ENCODE data around the gene SEMA4F.

SEMA4F gene

GRCh38 chr2:74708883-74709282 lies 54.8 kb downstream of the SEMA4F start:
- 85% methylated on average over 4 of the region's 4 CpGs for WGBS
- Histone ChIP-seq H3K27ac (ENCODE audit: low read depth, low read length) (no peak overlapping the region), H3K9me3 (ENCODE audit: insufficient read depth, low read depth, low read length) (no peaks in the 10 kb centered on the region)

GRCh38 chr2:74712223-74713053 lies 58.4 kb downstream of the SEMA4F start:
- no peaks in the 10 kb centered on the region for H3K9me3 ChIP-seq (ENCODE audit: insufficient read depth, low read depth, low read length)
- H3K9ac ChIP-seq (ENCODE audit: low read depth, low read length) = no peak overlapping the region
- 96% methylated on average over 9 of the region's 9 CpGs for WGBS
- H3K4me3 ChIP-seq (ENCODE audit: low read length) = no peak overlapping the region
- H3K36me3 ChIP-seq (ENCODE audit: insufficient read depth, low read length) = no peaks in the 10 kb centered on the region
- no peak overlapping the region for H3K27ac ChIP-seq (ENCODE audit: low read depth, low read length)
- H3K27me3 ChIP-seq (ENCODE audit: insufficient read depth, low read length) = peaks cover 21% of the 10 kb centered on the region
- peaks cover 5% of the 10 kb centered on the region; the same call in 1 of the 2 replicates for H3K4me1 ChIP-seq (ENCODE audit: insufficient read depth, low read length)

More at GRCh38 chr2:74708883-74709282, 54.8 kb downstream of the SEMA4F start:
- Histone ChIP-seq H3K4me1 (ENCODE audit: insufficient read depth, low read length) (no peaks in the 10 kb centered on the region), H3K36me3 (ENCODE audit: insufficient read depth, low read length) (no peaks in the 10 kb centered on the region), H3K4me3 (ENCODE audit: low read length) (no peak overlapping the region), H3K27me3 (ENCODE audit: insufficient read depth, low read length) (no peaks in the 10 kb centered on the region), H3K9ac (ENCODE audit: low read depth, low read length) (no peak overlapping the region)

- 77% methylated on average over 8 of the region's 8 CpGs for WGBS
- Histone ChIP-seq H3K27me3 (ENCODE audit: insufficient read depth, low read length) (peaks cover 24% of the 10 kb centered on the region), H3K4me1 (ENCODE audit: insufficient read depth, low read length) (peaks cover 5% of the 10 kb centered on the region; the same call in 1 of the 2 replicates), H3K36me3 (ENCODE audit: insufficient read depth, low read length) (no peaks in the 10 kb centered on the region), H3K27ac (ENCODE audit: low read depth, low read length) (no peak overlapping the region), H3K9me3 (ENCODE audit: insufficient read depth, low read depth, low read length) (no peaks in the 10 kb centered on the region), H3K9ac (ENCODE audit: low read depth, low read length) (no peak overlapping the region), H3K4me3 (ENCODE audit: low read length) (peak overlapping the region; percentile 70; the same call in 1 of the 2 replicates)
These were observed 60.6 kb downstream of the SEMA4F start for GRCh38 chr2:74714691-74715080.

DNA sequence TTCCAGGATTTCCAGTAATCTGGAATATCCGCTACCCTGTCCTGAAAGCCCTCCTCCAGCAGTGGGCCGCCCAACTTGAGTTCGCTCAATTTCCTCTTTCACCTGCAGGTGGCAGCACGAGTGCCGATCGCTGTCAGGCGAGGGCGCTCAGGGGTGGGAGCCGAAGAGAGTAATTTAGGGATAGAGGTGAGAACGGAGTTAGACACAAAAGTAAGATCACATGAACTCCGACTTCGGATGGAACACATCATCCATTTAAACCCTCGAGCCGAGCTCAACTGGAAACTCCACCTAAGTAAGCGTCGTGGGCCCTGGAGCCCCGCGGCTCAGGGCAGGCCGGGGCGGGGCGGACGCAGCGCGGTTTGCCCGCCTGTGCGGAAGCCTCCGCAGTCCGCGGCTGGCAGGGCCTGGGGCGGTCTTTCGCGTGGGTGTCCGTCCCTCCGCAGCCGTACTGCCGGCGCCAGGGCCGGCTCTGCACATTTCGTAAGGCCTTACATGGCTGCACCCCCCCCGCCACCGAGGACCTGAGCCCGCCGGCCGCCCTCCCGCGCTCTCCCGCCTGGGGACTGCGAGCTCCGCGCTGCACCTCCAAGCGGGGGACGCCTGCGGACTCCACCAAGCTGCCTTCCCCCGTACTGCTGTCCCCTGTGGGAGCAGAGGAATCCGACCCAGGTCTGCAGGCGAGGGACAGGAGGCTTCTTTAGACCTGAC lies 61.2 kb downstream of the SEMA4F start:
- H3K9me3 ChIP-seq (ENCODE audit: insufficient read depth, low read depth, low read length) = no peaks in the 10 kb centered on the region
- H3K4me3 ChIP-seq (ENCODE audit: low read length) = peak overlapping the region; percentile 70
- H3K9ac ChIP-seq (ENCODE audit: low read depth, low read length) = peak overlapping the region; percentile 41
- WGBS = 2% methylated on average over 56 of the region's 56 CpGs
- H3K27ac ChIP-seq (ENCODE audit: low read depth, low read length) = no peak overlapping the region
- no peaks in the 10 kb centered on the region for H3K36me3 ChIP-seq (ENCODE audit: insufficient read depth, low read length)
- peaks cover 24% of the 10 kb centered on the region for H3K27me3 ChIP-seq (ENCODE audit: insufficient read depth, low read length)
- peaks cover 5% of the 10 kb centered on the region; the same call in 1 of the 2 replicates for H3K4me1 ChIP-seq (ENCODE audit: insufficient read depth, low read length)

DNA sequence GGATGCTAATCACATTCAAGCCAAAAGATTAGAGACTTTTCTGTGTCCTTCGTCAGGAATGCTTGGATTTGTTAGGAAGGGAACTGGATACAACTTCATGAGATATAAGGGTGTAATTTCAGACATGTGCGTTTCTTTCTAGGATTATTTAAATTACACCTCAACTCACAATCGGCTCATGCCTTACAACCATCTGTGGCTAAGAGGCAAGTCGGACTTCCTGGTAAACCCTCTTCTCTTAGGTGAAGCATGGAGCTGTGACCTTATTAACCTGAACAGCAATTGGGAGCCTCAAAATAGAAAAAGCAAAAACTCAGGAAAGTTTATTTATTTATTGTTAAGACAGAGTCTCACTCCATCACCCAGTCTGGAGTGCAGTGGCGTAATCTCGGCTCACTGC lies 61.8 kb downstream of the SEMA4F start:
- Histone ChIP-seq H3K27ac (ENCODE audit: low read depth, low read length) (no peak overlapping the region), H3K9ac (ENCODE audit: low read depth, low read length) (peak overlapping the region; percentile 41), H3K4me1 (ENCODE audit: insufficient read depth, low read length) (peaks cover 5% of the 10 kb centered on the region; the same call in 1 of the 2 replicates), H3K4me3 (ENCODE audit: low read length) (peak overlapping the region; percentile 70), H3K9me3 (ENCODE audit: insufficient read depth, low read depth, low read length) (no peaks in the 10 kb centered on the region), H3K27me3 (ENCODE audit: insufficient read depth, low read length) (peaks cover 24% of the 10 kb centered on the region), H3K36me3 (ENCODE audit: insufficient read depth, low read length) (no peaks in the 10 kb centered on the region)
- WGBS = 72% methylated on average over 6 of the region's 6 CpGs

DNA sequence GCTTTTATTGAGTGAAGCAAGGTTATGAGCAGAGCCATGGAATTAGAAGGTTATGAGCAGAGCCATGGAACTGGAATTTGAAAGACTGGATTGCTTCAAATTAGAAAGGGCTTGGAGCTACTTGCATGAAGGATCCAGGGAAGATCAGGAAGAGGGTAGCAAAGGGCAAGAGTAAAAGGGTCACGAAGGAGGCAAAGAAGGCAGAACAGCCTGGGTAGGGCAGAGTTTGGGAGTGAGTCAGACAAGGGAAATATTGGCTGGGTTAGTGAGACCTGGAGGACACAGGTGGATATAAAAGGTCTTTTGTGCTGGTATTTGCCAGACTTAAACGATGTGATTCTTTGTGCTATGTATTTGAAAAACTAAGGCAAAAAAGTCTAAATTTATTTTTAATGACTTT lies 65.0 kb downstream of the SEMA4F start:
- Histone ChIP-seq H3K9ac (ENCODE audit: low read depth, low read length) (no peak overlapping the region), H3K4me1 (ENCODE audit: insufficient read depth, low read length) (peaks cover 5% of the 10 kb centered on the region; the same call in 1 of the 2 replicates), H3K27me3 (ENCODE audit: insufficient read depth, low read length) (peaks cover 24% of the 10 kb centered on the region), H3K27ac (ENCODE audit: low read depth, low read length) (no peak overlapping the region), H3K4me3 (ENCODE audit: low read length) (no peak overlapping the region), H3K36me3 (ENCODE audit: insufficient read depth, low read length) (no peaks in the 10 kb centered on the region), H3K9me3 (ENCODE audit: insufficient read depth, low read depth, low read length) (no peaks in the 10 kb centered on the region)
- 80% methylated on average over 2 of the region's 2 CpGs for WGBS

- Histone ChIP-seq H3K27ac (ENCODE audit: low read depth, low read length) (no peak overlapping the region), H3K4me3 (ENCODE audit: low read length) (no peak overlapping the region), H3K27me3 (ENCODE audit: insufficient read depth, low read length) (peaks cover 11% of the 10 kb centered on the region)
These were observed 67.3 kb downstream of the SEMA4F start for GRCh38 chr2:74721316-74721715.

DNA sequence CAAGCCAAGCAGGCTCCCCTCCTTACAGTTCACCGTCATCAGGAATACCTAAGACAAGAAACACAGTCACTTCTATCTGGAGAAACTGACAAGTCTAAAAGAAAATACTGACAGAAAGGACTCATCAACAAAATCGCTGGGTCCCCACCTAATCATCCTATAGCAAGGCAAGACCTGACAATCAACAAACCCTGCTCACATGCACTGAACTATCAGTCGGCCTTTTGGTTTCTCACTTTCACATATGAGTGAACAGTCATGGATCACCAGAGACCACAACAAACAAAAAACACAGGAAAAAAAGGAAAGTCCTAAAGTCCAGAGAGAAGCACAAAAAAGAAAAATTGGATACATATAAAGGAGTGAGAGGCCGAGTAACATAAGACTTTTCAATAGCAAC lies 70.4 kb downstream of the SEMA4F start:
- Histone ChIP-seq H3K9me3 (ENCODE audit: insufficient read depth, low read depth, low read length) (no peaks in the 10 kb centered on the region), H3K4me3 (ENCODE audit: low read length) (no peak overlapping the region), H3K27ac (ENCODE audit: low read depth, low read length) (no peak overlapping the region), H3K27me3 (ENCODE audit: insufficient read depth, low read length) (no peaks in the 10 kb centered on the region), H3K9ac (ENCODE audit: low read depth, low read length) (no peak overlapping the region), H3K36me3 (ENCODE audit: insufficient read depth, low read length) (no peaks in the 10 kb centered on the region), H3K4me1 (ENCODE audit: insufficient read depth, low read length) (no peaks in the 10 kb centered on the region)
- WGBS = 79% methylated on average over 4 of the region's 4 CpGs

More at GRCh38 chr2:74721316-74721715, 67.3 kb downstream of the SEMA4F start:
- Histone ChIP-seq H3K4me1 (ENCODE audit: insufficient read depth, low read length) (no peaks in the 10 kb centered on the region), H3K9ac (ENCODE audit: low read depth, low read length) (no peak overlapping the region), H3K9me3 (ENCODE audit: insufficient read depth, low read depth, low read length) (no peaks in the 10 kb centered on the region), H3K36me3 (ENCODE audit: insufficient read depth, low read length) (no peaks in the 10 kb centered on the region)

GRCh38 chr2:74725287-74725686 lies 71.2 kb downstream of the SEMA4F start:
- Histone ChIP-seq H3K27ac (ENCODE audit: low read depth, low read length) (no peak overlapping the region), H3K4me1 (ENCODE audit: insufficient read depth, low read length) (no peaks in the 10 kb centered on the region), H3K9ac (ENCODE audit: low read depth, low read length) (no peak overlapping the region), H3K27me3 (ENCODE audit: insufficient read depth, low read length) (no peaks in the 10 kb centered on the region), H3K4me3 (ENCODE audit: low read length) (no peak overlapping the region), H3K9me3 (ENCODE audit: insufficient read depth, low read depth, low read length) (no peaks in the 10 kb centered on the region), H3K36me3 (ENCODE audit: insufficient read depth, low read length) (no peaks in the 10 kb centered on the region)
- WGBS = no CpG with 5 or more reads among the region's 1 CpG

GRCh38 chr2:74728842-74729241 lies 74.8 kb downstream of the SEMA4F start:
- Histone ChIP-seq H3K36me3 (ENCODE audit: insufficient read depth, low read length) (no peaks in the 10 kb centered on the region), H3K9ac (ENCODE audit: low read depth, low read length) (no peak overlapping the region), H3K4me1 (ENCODE audit: insufficient read depth, low read length) (no peaks in the 10 kb centered on the region), H3K27me3 (ENCODE audit: insufficient read depth, low read length) (no peaks in the 10 kb centered on the region), H3K27ac (ENCODE audit: low read depth, low read length) (no peak overlapping the region), H3K9me3 (ENCODE audit: insufficient read depth, low read depth, low read length) (no peaks in the 10 kb centered on the region), H3K4me3 (ENCODE audit: low read length) (no peak overlapping the region)
- 93% methylated on average over 2 of the region's 2 CpGs for WGBS

- 98% methylated on average over 2 of the region's 2 CpGs for WGBS
- H3K4me1 ChIP-seq (ENCODE audit: insufficient read depth, low read length) = peaks cover 11% of the 10 kb centered on the region
- H3K9me3 ChIP-seq (ENCODE audit: insufficient read depth, low read depth, low read length) = no peaks in the 10 kb centered on the region
- no peaks in the 10 kb centered on the region for H3K27me3 ChIP-seq (ENCODE audit: insufficient read depth, low read length)
- no peak overlapping the region for H3K9ac ChIP-seq (ENCODE audit: low read depth, low read length)
- no peak overlapping the region for H3K27ac ChIP-seq (ENCODE audit: low read depth, low read length)
- no peak overlapping the region for H3K4me3 ChIP-seq (ENCODE audit: low read length)
- H3K36me3 ChIP-seq (ENCODE audit: insufficient read depth, low read length) = no peaks in the 10 kb centered on the region
These were observed 76.5 kb downstream of the SEMA4F start for GRCh38 chr2:74730530-74730929.

Data from HUES64 (cell line).